K562 (cell line): Measurements from ENCODE around the gene TRIOBP. TPM values are rescaled to one million over a fixed set of nuclear protein-coding genes. Genes with fewer than 3 reads are reported as not detected.

Source experiments
- CREM ChIP-seq: IDR thresholded peaks from 2 replicates; pipeline ENCODE4 v1.6.1; 2014; ENCODE audit warnings: antibody characterized with exemption, low read depth
- DDX20 ChIP-seq: fragments of 450-650 bp; IDR thresholded peaks from 2 replicates; pipeline ENCODE4 v1.6.1; 2016; ENCODE audit warnings: missing genetic modification characterization, low read depth, mild to moderate bottlenecking, missing compliant biosample characterization, moderate library complexity
- DNMT1 ChIP-seq: fragments of 450-650 bp; IDR thresholded peaks from 2 replicates; pipeline ENCODE4 v1.6.1; 2016; ENCODE audit warnings: antibody characterized with exemption, mild to moderate bottlenecking
- LEF1 ChIP-seq: fragments of 450-650 bp; IDR thresholded peaks from 2 replicates; pipeline ENCODE4 v1.6.1; 2016; ENCODE audit warnings: mild to moderate bottlenecking
- MAFK ChIP-seq: IDR thresholded peaks from 2 replicates; pipeline ENCODE4 v1.6.1; 2011; ENCODE audit warnings: low read length, improper control_type of control experiment
- MECOM ChIP-seq: fragments of 250-450 bp; sonication (Bioruptor Pico); IDR thresholded peaks from 2 replicates; pipeline ENCODE4 v1.8.0; 2022; ENCODE audit warnings: inconsistent platforms
- PCBP1 ChIP-seq: fragments of 200-400 bp; formaldehyde crosslinking; IDR thresholded peaks from 2 replicates; pipeline ENCODE4 v1.6.1; 2018; ENCODE audit warnings: mild to moderate bottlenecking, low read depth, low read length; ENCODE audit not compliant: poor library complexity, severe bottlenecking
- POLR2G ChIP-seq: fragments of 200-400 bp; formaldehyde crosslinking; IDR thresholded peaks from 2 replicates; pipeline ENCODE4 v1.6.1; 2017; ENCODE audit warnings: low read depth, mild to moderate bottlenecking, antibody characterized with exemption, low read length, moderate library complexity
- PPARD ChIP-seq: fragments of 250-450 bp; sonication (Bioruptor Pico); IDR thresholded peaks from 2 replicates; pipeline ENCODE4 v1.8.0; 2022; ENCODE audit warnings: inconsistent platforms, mild to moderate bottlenecking, moderate library complexity
- RBFOX2 ChIP-seq: fragments of 200-400 bp; formaldehyde crosslinking; IDR thresholded peaks from 2 replicates; pipeline ENCODE4 v1.6.1; 2017; ENCODE audit warnings: low read depth, mild to moderate bottlenecking, low read length, moderate library complexity
- TCF7 ChIP-seq: sonication (generic); IDR thresholded peaks from 2 replicates; pipeline ENCODE4 v1.6.1; 2016; ENCODE audit warnings: antibody characterized with exemption, borderline replicate concordance
- ZNF12 ChIP-seq: sonication (generic); formaldehyde crosslinking; IDR thresholded peaks from 2 replicates; pipeline ENCODE4 v1.4.0; 2020; ENCODE audit warnings: mild to moderate bottlenecking, missing genetic modification reagents
- ZNF551 ChIP-seq: fragments of 250-450 bp; sonication (Bioruptor Pico); IDR thresholded peaks from 2 replicates; pipeline ENCODE4 v1.5.0; 2021; ENCODE audit warnings: mild to moderate bottlenecking, moderate library complexity
- polyA plus RNA-seq, 8 experiments: library from polyadenylated mRNA; depleted of rRNA in 4 of 8; stranded (reverse) in 5 of 8; unstranded in 3 of 8; fragments of >200 nt; fragmentation: Nextera tagmentation in 2 of 8; fragmentation: Illumina TruSeq in 1 of 8; extraction: Ambion mirVana in 2 of 8; extraction: Trizol in 1 of 8; gene quantifications; 2 replicates each; pipeline versions ENCODE4 v1.2.1 to v1.2.3, GENCODE V29; 2011 to 2014; ENCODE audit warnings: inconsistent platforms in 1 of 8, missing spikeins in 1 of 8
- total RNA-seq, 7 experiments: library from RNA; depleted of rRNA in 6 of 7; stranded (reverse); fragments of >200 nt in 6 of 7; fragmentation: Illumina TruSeq in 2 of 7; extraction: Trizol in 2 of 7; gene quantifications; 2 replicates each; pipeline versions ENCODE4 v1.2.1 to v1.2.3, GENCODE V29; 2011 to 2021; ENCODE audit warnings: low replicate concordance in 1 of 7
- TF ChIP-seq, protein P1 (sequence below), 2 experiments: fragments of 450-650 bp; IDR thresholded peaks; 2 replicates each; pipeline ENCODE4 v1.6.1; 2018; ENCODE audit warnings: mild to moderate bottlenecking in 2 of 2, low read depth in 1 of 2; ENCODE audit not compliant: partially characterized antibody in 2 of 2
- TF ChIP-seq, protein P2 (sequence below): IDR thresholded peaks from 3 replicates; pipeline ENCODE4 v1.6.1; 2011; ENCODE audit warnings: borderline replicate concordance, mild to moderate bottlenecking, moderate library complexity; ENCODE audit not compliant: insufficient read length; ENCODE audit errors: extremely low read depth
- TF ChIP-seq, protein P3 (sequence below): fragments of 250-450 bp; sonication (Bioruptor Pico); IDR thresholded peaks from 2 replicates; pipeline ENCODE4 v1.8.0; 2021; ENCODE audit warnings: borderline replicate concordance, mild to moderate bottlenecking, moderate library complexity; ENCODE audit not compliant: poor library complexity, severe bottlenecking
- TF ChIP-seq, protein P4 (sequence below), 2 experiments: IDR thresholded peaks; 2 replicates each; pipeline ENCODE4 v1.6.1; 2012; ENCODE audit warnings: improper control_type of control experiment in 2 of 2, low read depth in 2 of 2, low read length in 2 of 2, borderline replicate concordance in 1 of 2

The TRIOBP gene
- total and polyA plus RNA-seq, 9 of the 15 experiments (the other 6 are each of a cell fraction or from before 2014, with no cell fraction given): 0.24 to 13.8 (median 5.5) TPM

DNA sequence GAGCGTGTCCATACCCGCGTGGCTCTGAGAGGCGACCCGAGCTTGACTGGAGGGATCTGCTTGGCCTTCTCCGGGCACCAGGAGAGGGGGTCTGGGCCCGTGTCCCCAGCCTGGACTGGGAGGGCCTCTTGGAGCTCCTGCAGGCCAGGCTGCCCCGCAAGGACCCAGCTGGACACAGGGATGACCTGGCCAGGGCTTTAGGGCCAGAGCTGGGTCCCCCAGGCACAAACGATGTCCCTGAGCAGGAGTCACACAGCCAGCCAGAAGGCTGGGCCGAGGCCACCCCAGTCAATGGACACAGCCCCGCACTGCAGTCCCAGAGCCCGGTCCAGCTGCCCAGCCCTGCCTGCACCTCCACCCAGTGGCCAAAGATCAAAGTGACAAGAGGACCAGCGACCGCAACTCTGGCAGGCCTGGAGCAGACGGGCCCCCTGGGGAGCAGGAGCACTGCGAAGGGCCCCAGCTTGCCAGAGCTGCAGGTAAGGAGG is 38.2 kb downstream of the TRIOBP start (continued):
- TF ChIP-seq ZNF551 (CRISPR knock-in tag): no peak
- TF ChIP-seq POLR2G: 0 out of 2 replicates have a peak, but pooled peaks have one; percentile 17
- no peak for TF ChIP-seq PPARD
- TF ChIP-seq MAFK: no peak
- TF ChIP-seq TCF7: peak; percentile 91
- peak; percentile 82 for TF ChIP-seq LEF1
- no peak for TF ChIP-seq DDX20 (tag)
- TF ChIP-seq ZNF12 (CRISPR knock-in tag): no peak
- no peak for TF ChIP-seq DNMT1
- peak; percentile 25; the same call in 1 of the 2 replicates for TF ChIP-seq CREM
- TF ChIP-seq, protein P1, sequence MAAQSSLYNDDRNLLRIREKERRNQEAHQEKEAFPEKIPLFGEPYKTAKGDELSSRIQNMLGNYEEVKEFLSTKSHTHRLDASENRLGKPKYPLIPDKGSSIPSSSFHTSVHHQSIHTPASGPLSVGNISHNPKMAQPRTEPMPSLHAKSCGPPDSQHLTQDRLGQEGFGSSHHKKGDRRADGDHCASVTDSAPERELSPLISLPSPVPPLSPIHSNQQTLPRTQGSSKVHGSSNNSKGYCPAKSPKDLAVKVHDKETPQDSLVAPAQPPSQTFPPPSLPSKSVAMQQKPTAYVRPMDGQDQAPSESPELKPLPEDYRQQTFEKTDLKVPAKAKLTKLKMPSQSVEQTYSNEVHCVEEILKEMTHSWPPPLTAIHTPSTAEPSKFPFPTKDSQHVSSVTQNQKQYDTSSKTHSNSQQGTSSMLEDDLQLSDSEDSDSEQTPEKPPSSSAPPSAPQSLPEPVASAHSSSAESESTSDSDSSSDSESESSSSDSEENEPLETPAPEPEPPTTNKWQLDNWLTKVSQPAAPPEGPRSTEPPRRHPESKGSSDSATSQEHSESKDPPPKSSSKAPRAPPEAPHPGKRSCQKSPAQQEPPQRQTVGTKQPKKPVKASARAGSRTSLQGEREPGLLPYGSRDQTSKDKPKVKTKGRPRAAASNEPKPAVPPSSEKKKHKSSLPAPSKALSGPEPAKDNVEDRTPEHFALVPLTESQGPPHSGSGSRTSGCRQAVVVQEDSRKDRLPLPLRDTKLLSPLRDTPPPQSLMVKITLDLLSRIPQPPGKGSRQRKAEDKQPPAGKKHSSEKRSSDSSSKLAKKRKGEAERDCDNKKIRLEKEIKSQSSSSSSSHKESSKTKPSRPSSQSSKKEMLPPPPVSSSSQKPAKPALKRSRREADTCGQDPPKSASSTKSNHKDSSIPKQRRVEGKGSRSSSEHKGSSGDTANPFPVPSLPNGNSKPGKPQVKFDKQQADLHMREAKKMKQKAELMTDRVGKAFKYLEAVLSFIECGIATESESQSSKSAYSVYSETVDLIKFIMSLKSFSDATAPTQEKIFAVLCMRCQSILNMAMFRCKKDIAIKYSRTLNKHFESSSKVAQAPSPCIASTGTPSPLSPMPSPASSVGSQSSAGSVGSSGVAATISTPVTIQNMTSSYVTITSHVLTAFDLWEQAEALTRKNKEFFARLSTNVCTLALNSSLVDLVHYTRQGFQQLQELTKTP (IDR thresholded peaks at IDR 0.05; ENCODE audit: low read depth in 1 of 2, partially characterized antibody in 2 of 2): no peak
- no peak for TF ChIP-seq MECOM (CRISPR knock-in tag)
- TF ChIP-seq, protein P2, sequence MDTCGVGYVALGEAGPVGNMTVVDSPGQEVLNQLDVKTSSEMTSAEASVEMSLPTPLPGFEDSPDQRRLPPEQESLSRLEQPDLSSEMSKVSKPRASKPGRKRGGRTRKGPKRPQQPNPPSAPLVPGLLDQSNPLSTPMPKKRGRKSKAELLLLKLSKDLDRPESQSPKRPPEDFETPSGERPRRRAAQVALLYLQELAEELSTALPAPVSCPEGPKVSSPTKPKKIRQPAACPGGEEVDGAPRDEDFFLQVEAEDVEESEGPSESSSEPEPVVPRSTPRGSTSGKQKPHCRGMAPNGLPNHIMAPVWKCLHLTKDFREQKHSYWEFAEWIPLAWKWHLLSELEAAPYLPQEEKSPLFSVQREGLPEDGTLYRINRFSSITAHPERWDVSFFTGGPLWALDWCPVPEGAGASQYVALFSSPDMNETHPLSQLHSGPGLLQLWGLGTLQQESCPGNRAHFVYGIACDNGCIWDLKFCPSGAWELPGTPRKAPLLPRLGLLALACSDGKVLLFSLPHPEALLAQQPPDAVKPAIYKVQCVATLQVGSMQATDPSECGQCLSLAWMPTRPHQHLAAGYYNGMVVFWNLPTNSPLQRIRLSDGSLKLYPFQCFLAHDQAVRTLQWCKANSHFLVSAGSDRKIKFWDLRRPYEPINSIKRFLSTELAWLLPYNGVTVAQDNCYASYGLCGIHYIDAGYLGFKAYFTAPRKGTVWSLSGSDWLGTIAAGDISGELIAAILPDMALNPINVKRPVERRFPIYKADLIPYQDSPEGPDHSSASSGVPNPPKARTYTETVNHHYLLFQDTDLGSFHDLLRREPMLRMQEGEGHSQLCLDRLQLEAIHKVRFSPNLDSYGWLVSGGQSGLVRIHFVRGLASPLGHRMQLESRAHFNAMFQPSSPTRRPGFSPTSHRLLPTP: no peak
- TF ChIP-seq, protein P3, sequence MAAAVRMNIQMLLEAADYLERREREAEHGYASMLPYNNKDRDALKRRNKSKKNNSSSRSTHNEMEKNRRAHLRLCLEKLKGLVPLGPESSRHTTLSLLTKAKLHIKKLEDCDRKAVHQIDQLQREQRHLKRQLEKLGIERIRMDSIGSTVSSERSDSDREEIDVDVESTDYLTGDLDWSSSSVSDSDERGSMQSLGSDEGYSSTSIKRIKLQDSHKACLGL (CRISPR knock-in tag): no peak
- 0 out of 2 replicates have a peak, but pooled peaks have one; percentile 19 for TF ChIP-seq RBFOX2
- no peak for TF ChIP-seq PCBP1
- TF ChIP-seq, protein P4, sequence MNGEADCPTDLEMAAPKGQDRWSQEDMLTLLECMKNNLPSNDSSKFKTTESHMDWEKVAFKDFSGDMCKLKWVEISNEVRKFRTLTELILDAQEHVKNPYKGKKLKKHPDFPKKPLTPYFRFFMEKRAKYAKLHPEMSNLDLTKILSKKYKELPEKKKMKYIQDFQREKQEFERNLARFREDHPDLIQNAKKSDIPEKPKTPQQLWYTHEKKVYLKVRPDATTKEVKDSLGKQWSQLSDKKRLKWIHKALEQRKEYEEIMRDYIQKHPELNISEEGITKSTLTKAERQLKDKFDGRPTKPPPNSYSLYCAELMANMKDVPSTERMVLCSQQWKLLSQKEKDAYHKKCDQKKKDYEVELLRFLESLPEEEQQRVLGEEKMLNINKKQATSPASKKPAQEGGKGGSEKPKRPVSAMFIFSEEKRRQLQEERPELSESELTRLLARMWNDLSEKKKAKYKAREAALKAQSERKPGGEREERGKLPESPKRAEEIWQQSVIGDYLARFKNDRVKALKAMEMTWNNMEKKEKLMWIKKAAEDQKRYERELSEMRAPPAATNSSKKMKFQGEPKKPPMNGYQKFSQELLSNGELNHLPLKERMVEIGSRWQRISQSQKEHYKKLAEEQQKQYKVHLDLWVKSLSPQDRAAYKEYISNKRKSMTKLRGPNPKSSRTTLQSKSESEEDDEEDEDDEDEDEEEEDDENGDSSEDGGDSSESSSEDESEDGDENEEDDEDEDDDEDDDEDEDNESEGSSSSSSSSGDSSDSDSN (IDR thresholded peaks at IDR 0.05; ENCODE audit: borderline replicate concordance in 1 of 2, low read depth in 2 of 2, low read length in 2 of 2): peak in 1 of 2 experiments; percentile 32; a peak in 1 of 4 replicates
